Daoy (cell line): ENCODE measurements around the gene CLHC1. TPM values are rescaled to one million over a fixed set of nuclear protein-coding genes. Genes with fewer than 3 reads are reported as not detected.
"Not testable (repeated sequence)": the region's sequence is repeated elsewhere in the genome, so short reads cannot be mapped to it uniquely, and the experiment has no call there.

ENCODE experiments used
- DNase-seq: peaks from one replicate; pipeline ENCODE4 v3.0.0-alpha.2; 2015; ENCODE audit warnings: low read depth
- total RNA-seq: library from RNA; depleted of rRNA; stranded (reverse); fragments of >200 nt; shearing (Covaris generic); gene quantifications from 2 replicates; pipeline ENCODE4 v1.2.3, GENCODE V29; 2014

The CLHC1 gene
- total RNA-seq, 1 experiment from 2014 or later = 7.0 TPM

GRCh38 chr2:55232863-55233657 lies 967 bp upstream of the CLHC1 start:
- DNase-seq = peak; percentile 43

- peak; percentile 15 for DNase-seq
Observed at GRCh38 chr2:55231546-55232083, 478 bp downstream of the CLHC1 start.

GRCh38 chr2:55230551-55230950 lies 1.5 kb downstream of the CLHC1 start:
- no peak for DNase-seq

- no peak for DNase-seq
Observed at GRCh38 chr2:55229221-55229620, 2.9 kb downstream of the CLHC1 start.

- no peak for DNase-seq
Observed at GRCh38 chr2:55228226-55228563, 3.9 kb downstream of the CLHC1 start.

- not testable (repeated sequence) for DNase-seq
Observed at GRCh38 chr2:55227437-55228225, 4.5 kb downstream of the CLHC1 start.

GRCh38 chr2:55225481-55226020 lies 6.5 kb downstream of the CLHC1 start:
- no peak for DNase-seq

GRCh38 chr2:55224761-55225261 lies 7.3 kb downstream of the CLHC1 start:
- DNase-seq = no peak

GRCh38 chr2:55223958-55224760 lies 7.9 kb downstream of the CLHC1 start:
- no peak for DNase-seq

- DNase-seq = no peak
Observed at GRCh38 chr2:55213822-55214221, 18.3 kb downstream of the CLHC1 start.

GRCh38 chr2:55204950-55205349 lies 27.1 kb downstream of the CLHC1 start:
- DNase-seq = no peak

- no peak for DNase-seq
Observed at GRCh38 chr2:55204536-55204935, 27.6 kb downstream of the CLHC1 start.

GRCh38 chr2:55200416-55200815 lies 31.7 kb downstream of the CLHC1 start:
- no peak for DNase-seq

GRCh38 chr2:55196526-55196925 lies 35.6 kb downstream of the CLHC1 start:
- DNase-seq = no peak

- DNase-seq = not testable (repeated sequence)
Observed at GRCh38 chr2:55191888-55192287, 40.2 kb downstream of the CLHC1 start.

- DNase-seq = not testable (repeated sequence)
Observed at GRCh38 chr2:55186837-55187236, 45.3 kb downstream of the CLHC1 start.

- no peak for DNase-seq
Observed at GRCh38 chr2:55180374-55180773, 51.7 kb downstream of the CLHC1 start.

GRCh38 chr2:55176094-55176415 lies 56.0 kb downstream of the CLHC1 start:
- DNase-seq = no peak

- DNase-seq = peak; percentile 29
Observed at GRCh38 chr2:55175254-55176093, 56.6 kb downstream of the CLHC1 start.

- no peak for DNase-seq
Observed at GRCh38 chr2:55173438-55174054, 58.5 kb downstream of the CLHC1 start.
